ENCODE data around the gene XRCC4.
A peak's percentile ranks its signal among the peaks of the same experiment; 100 is the strongest.

Gene XRCC4

DNA sequence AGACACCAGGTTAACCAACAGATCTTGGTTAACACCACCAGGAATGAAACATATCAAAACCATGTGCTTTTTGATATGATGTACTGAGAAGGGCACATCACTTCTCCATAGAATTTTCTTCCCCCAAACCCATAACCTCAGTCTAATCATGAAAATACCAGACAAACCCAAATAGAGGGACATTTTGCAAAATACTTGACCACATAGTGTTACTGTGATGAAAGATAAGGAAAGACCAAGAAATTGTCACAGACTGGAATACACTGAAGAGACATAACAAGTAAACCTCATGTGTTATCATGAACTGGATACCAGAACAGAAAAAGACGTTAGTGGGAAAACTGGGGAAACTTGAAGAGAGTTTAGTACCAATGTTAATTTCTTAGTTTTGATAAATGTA is 319.3 kb downstream of the XRCC4 start:
- DNase-seq, result no peak

DNA sequence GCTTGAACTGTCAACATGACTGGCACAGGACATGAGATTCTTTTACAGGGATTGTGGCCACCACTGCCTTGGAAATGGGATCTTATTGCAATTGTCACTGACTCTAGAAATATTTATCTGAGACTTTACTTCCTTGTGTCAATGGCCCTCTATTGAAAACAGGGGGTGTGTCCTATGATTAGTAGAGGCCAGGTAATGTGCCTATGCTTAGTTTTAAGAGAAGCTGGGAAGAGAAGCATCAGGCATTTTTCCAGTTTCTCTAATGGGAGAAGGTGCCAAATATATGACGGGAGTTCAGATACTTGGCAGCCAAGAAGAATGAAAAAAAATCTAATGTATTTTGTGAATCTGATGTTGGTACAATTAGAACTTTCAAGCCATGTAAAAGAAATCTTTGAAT is 320.3 kb downstream of the XRCC4 start:
- no peak for DNase-seq

DNA sequence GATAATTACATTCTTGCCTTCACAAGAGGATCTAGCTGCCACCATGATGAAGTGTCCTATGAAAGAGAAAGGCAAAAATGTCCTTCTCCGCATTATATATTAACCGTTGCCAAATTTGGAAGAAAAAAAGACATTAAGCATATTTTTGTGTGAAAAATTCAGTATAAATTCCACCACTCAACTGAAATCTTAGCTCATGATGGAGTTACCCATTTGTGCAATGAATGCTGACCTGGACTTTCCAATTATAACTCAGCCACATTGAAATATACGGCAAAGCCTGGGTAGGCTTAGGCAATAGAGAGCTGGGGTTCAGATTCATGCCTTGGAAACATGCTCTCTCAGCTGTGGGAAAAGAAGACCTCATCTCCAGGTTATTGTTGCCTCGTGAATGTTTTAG is 322.9 kb downstream of the XRCC4 start:
- DNase-seq, result peak; percentile 61

DNA sequence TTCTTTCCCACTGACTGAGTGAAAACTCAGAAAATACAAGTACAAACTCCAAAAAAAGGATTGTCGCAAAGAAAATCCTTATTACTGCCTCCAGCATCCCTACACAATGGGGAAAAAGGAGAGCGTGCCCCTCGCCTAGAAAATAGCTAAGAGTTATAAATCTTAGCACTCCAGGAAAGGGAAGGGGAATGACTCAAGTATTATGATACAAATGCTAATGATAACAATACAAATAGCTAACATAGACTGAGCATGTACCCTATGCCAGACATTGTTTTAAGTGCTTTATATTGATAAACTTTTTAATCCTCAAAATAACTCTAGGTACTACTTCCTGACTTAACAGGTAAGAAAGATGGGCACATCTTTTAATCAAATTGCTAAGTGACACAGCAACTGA is 323.4 kb downstream of the XRCC4 start:
- no peak for DNase-seq

DNA sequence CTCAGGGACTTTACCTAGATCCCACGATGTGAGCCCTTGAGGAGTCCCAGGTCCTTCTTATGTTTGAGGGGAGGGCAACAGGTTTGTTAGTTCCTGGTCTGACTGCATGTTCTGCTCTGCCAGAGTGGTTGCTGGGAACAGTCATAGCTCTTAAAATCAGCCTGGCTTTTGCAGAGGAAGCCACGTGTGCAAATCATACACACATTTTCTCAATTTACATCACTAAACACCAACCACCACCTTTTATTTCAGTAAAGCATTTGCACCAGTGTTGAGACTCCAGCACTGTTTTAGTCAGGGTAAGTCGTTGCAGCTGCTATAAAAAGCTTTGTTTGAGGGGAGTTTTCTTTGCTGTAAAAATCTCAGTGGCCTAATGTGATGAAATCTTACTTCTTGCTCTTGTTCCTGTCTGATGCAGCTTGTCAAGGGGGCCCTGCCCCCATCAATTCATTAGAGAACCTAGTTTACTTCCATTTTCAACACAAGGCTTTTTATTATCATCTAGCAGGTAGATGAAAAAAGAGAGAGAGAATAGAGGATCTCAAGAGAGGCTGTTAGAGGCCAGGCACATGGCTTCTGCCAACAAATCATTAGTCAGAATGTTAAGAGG is 323.9 kb downstream of the XRCC4 start:
- DNase-seq, result peak; percentile 23

DNA sequence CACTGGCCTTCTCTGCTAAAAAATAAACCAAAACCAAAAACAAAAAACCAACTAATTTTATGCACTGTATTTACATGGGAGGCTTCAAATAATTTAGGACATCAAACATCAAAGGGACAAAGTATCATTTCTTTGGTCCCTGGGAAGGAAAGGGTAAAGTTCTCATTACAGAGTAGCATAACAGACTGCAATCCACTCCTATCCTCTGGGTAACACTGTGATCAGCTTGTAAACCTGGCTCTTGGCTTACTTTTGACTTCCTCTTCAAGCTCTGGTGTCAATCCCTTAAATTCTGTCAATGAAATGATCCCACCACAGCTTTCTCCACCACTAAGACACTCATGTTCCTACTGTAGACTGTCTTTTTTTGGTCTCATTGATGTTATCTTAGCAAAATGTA is 324.4 kb downstream of the XRCC4 start:
- DNase-seq, result no peak
